ENCODE data around the gene SYT11.

- TF ChIP-seq CEBPB (IDR thresholded peaks at IDR 0.05), result no peak
- no peak for TF ChIP-seq CTCF (IDR thresholded peaks at IDR 0.05)
- TF ChIP-seq PBX3 (IDR thresholded peaks at IDR 0.05), result no peak
- TF ChIP-seq MAX (IDR thresholded peaks at IDR 0.05), result peak; percentile 78
Observed at GRCh38 chr1:155856975-155857930, 2.1 kb upstream of the SYT11 start, which contains the start of gene GON4L.

All from A549 (cell line).